HCT116 (cell line): ENCODE data around the gene BBLN. TPM values are rescaled to one million over a fixed set of nuclear protein-coding genes. Genes with fewer than 3 reads are reported as not detected.

Experiments used
- ATAC-seq: fragments of 200-7000 bp; cut with Tn5 transposase; 2 replicates; pipeline ENCODE4 v1.9.1; 2020; ENCODE audit warnings: mild to moderate bottlenecking, moderate library complexity
- BruUV-seq: library from RNA; stranded (reverse); fragments of 400-500 nt; replicated peaks from 2 replicates; lab custom pipeline; 2021; lab: Mats Ljungman, UMichigan
- CTCF ChIA-PET: fragments of 300-600 bp; sonication (Branson Sonifier 250); formaldehyde crosslinking; loops from one replicate; lab custom pipeline; 2021; ENCODE audit warnings: antibody characterized with exemption; lab: Charles Lee
- POLR2A ChIA-PET: fragments of 300-600, 350-600 bp; sonication (Branson Sonifier 250); formaldehyde crosslinking; loops from one replicate; lab custom pipeline; 2021; ENCODE audit warnings: antibody characterized with exemption; lab: Charles Lee
- RAD21 ChIA-PET, 2 experiments: fragments of 300-600 bp; sonication (Branson Sonifier 250); formaldehyde crosslinking; loops; one replicate each; lab custom pipeline; 2023; ENCODE audit warnings: low total read pairs in 2 of 2; ENCODE audit not compliant: uncharacterized antibody in 2 of 2, unreplicated experiment in 2 of 2, low non-redundant PET in 1 of 2; lab: Charles Lee
- DNase-seq: peaks from one replicate; pipeline ENCODE4 v3.0.0-alpha.2; 2010; ENCODE audit warnings: low read depth, low spot score
- H2AFZ ChIP-seq: fragments of 200-600 bp; shearing (Covaris generic), sonication (generic); 2 replicates; pipeline ENCODE4 v1.6.1; 2017; ENCODE audit warnings: low read depth, mixed run types, mixed read lengths, antibody characterized with exemption, low read length; ENCODE audit not compliant: poor library complexity, severe bottlenecking
- H3K27ac ChIP-seq: 2 replicates; pipeline ENCODE4 v1.5.1; 2012; ENCODE audit warnings: low read depth, low read length
- H3K27me3 ChIP-seq: fragments of 200-600 bp; sonication (generic); 2 replicates; pipeline ENCODE4 v1.6.1; 2016; ENCODE audit warnings: mixed run types, low read length, mixed read lengths; ENCODE audit not compliant: insufficient read depth
- H3K36me3 ChIP-seq, 2 experiments: fragments of 200-500 bp in 1 of 2; fragments of 200-600 bp in 1 of 2; sonication (Bioruptor generic) in 1 of 2; sonication (generic) in 1 of 2; 2 replicates each; pipeline versions ENCODE4 v1.5.1 to v1.6.1; 2014 to 2016; ENCODE audit warnings: low read length in 2 of 2, inconsistent platforms in 1 of 2, mixed read lengths in 1 of 2, mixed run types in 1 of 2; ENCODE audit not compliant: insufficient read depth in 2 of 2, control insufficient read depth in 1 of 2
- H3K4me1 ChIP-seq, 2 experiments: fragments of 200-600 bp in 1 of 2; sonication (generic) in 1 of 2; 2 replicates each; pipeline versions ENCODE4 v1.5.1 to v1.6.1; 2012 to 2017; ENCODE audit warnings: low read length in 2 of 2, inconsistent platforms in 1 of 2, mild to moderate bottlenecking in 1 of 2, mixed read lengths in 1 of 2, mixed run types in 1 of 2, moderate library complexity in 1 of 2; ENCODE audit not compliant: insufficient read depth in 2 of 2, control insufficient read depth in 1 of 2
- H3K4me2 ChIP-seq: fragments of 200-600 bp; sonication (generic); 2 replicates; pipeline ENCODE4 v1.6.1; 2017; ENCODE audit warnings: mixed run types, low read length, mixed read lengths
- H3K4me3 ChIP-seq, 2 experiments: fragments of 200-600 bp in 1 of 2; sonication (generic) in 1 of 2; replicated peaks in 1 of 2; 2 replicates each; pipeline ENCODE4 v1.5.1; 2011 to 2016; ENCODE audit warnings: low read length in 2 of 2, control low read depth in 1 of 2, low read depth in 1 of 2, mild to moderate bottlenecking in 1 of 2, mixed read lengths in 1 of 2, mixed run types in 1 of 2
- H3K79me2 ChIP-seq: fragments of 200-600 bp; sonication (generic); 2 replicates; pipeline ENCODE4 v1.6.1; 2017; ENCODE audit warnings: mild to moderate bottlenecking, mixed run types, low read length, moderate library complexity, mixed read lengths; ENCODE audit not compliant: insufficient read depth
- H3K9ac ChIP-seq: fragments of 200-600 bp; sonication (generic); 2 replicates; pipeline ENCODE4 v1.6.1; 2016; ENCODE audit warnings: low read length, mixed read lengths
- H3K9me2 ChIP-seq: fragments of 200-600 bp; sonication (generic), shearing (Covaris generic); 2 replicates; pipeline ENCODE4 v1.6.1; 2017; ENCODE audit warnings: mixed run types, mild to moderate bottlenecking, moderate library complexity; ENCODE audit not compliant: insufficient read depth
- H3K9me3 ChIP-seq, 2 experiments: fragments of 200-500 bp in 1 of 2; fragments of 200-600 bp in 1 of 2; sonication (Bioruptor generic) in 1 of 2; sonication (generic) in 1 of 2; 2 replicates each; pipeline ENCODE4 v1.6.1; 2014 to 2017; ENCODE audit warnings: low read length in 2 of 2, mixed read lengths in 2 of 2, inconsistent platforms in 1 of 2, low read depth in 1 of 2, mild to moderate bottlenecking in 1 of 2, mixed run types in 1 of 2, moderate library complexity in 1 of 2; ENCODE audit not compliant: control insufficient read depth in 1 of 2, insufficient read depth in 1 of 2
- H4K20me1 ChIP-seq: fragments of 200-600 bp; sonication (generic), shearing (Covaris generic); 2 replicates; pipeline ENCODE4 v1.6.1; 2017; ENCODE audit warnings: mixed run types, mild to moderate bottlenecking, moderate library complexity; ENCODE audit not compliant: insufficient read depth
- ATF3 ChIP-seq: IDR thresholded peaks from 2 replicates; pipeline ENCODE4 v1.6.1; 2012
- CBX3 ChIP-seq: IDR thresholded peaks from 2 replicates; pipeline ENCODE4 v1.6.1; 2012; ENCODE audit warnings: low read depth
- CEBPB ChIP-seq: IDR thresholded peaks from 2 replicates; pipeline ENCODE4 v1.6.1; 2012; ENCODE audit warnings: low read depth
- CTCF ChIP-seq, 3 experiments: fragments of 200-600 bp in 1 of 3; sonication (generic) in 1 of 3; IDR thresholded peaks in 2 of 3; conservative IDR thresholded peaks in 1 of 3; 2 replicates each; pipeline ENCODE4 v1.5.1; 2012 to 2017; ENCODE audit warnings: low read depth in 2 of 3, low read length in 2 of 3, antibody characterized with exemption in 1 of 3, borderline replicate concordance in 1 of 3, control low read depth in 1 of 3, mild to moderate bottlenecking in 1 of 3, mixed read lengths in 1 of 3, mixed run types in 1 of 3, moderate library complexity in 1 of 3; ENCODE audit not compliant: insufficient read depth in 1 of 3
- EZH2phosphoT487 ChIP-seq: fragments of 200-600 bp; IDR thresholded peaks from 2 replicates; pipeline ENCODE4 v1.6.1; 2018; ENCODE audit warnings: antibody characterized with exemption, borderline replicate concordance
- POLR2A ChIP-seq: IDR thresholded peaks from 2 replicates; pipeline ENCODE4 v1.7.0; 2011; ENCODE audit warnings: borderline replicate concordance; ENCODE audit not compliant: insufficient read depth, insufficient read length; ENCODE audit errors: extremely low read depth
- SIN3A ChIP-seq: IDR thresholded peaks from 2 replicates; pipeline ENCODE4 v1.6.1; 2012; ENCODE audit warnings: low read depth
- SRF ChIP-seq: IDR thresholded peaks from 2 replicates; pipeline ENCODE4 v1.6.1; 2012; ENCODE audit warnings: low read depth
- ZFX ChIP-seq: fragments of 450-650 bp; IDR thresholded peaks from 2 replicates; pipeline ENCODE4 v1.6.1; 2017
- intact Hi-C: fragments of 100-400 bp; cut with micrococcal nuclease; formaldehyde crosslinking; loops from 2 replicates; pipeline ENCODE4 v1.10.0; 2022
- total RNA-seq: library from RNA; stranded (reverse); gene quantifications from one replicate; pipeline ENCODE4 v1.2.1, GENCODE V29; 2021; ENCODE audit not compliant: unreplicated experiment

The BBLN gene
- total RNA-seq, 1 experiment from 2014 or later: 119 TPM

DNA sequence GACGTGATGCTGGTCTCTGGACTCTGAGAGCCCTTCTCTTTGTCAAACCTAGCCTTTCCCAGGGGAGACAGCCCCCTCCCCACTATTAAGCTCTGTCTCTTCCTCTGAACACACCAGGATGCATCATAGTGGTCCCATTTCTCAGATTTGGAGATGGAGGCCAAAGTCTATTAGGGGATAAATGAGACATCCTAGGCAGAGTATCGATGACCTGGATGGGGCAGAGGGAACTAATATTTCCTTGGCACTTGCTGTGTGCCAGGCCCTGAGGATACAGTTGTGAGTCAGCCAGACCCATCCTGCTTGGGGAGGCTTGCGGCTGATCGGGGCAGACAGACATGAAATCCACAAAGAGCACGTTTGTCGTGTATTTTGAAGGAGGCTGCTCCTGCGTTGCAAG lies 48.3 kb downstream of the BBLN start (continued):
- TF ChIP-seq CTCF (IDR thresholded peaks at IDR 0.05 in 2 of 3, conservative IDR thresholded peaks at IDR 0.05 in 1 of 3; ENCODE audit: borderline replicate concordance in 1 of 3, insufficient read depth in 1 of 3, low read depth in 2 of 3, low read length in 2 of 3) (no peak), EZH2phosphoT487 (no peak), SIN3A (no peak)

- no peak for TF ChIP-seq ATF3
- no peak for TF ChIP-seq CBX3
- TF ChIP-seq ZFX: no peak
- no peak for TF ChIP-seq POLR2A
- no peak for TF ChIP-seq SRF
- no peak for TF ChIP-seq CEBPB
- POLR2A ChIA-PET: no interaction called here
- Histone ChIP-seq H4K20me1 (no peaks in the 10 kb centered on the region), H3K4me3 (no peak overlapping the region), H3K4me1 (peaks cover under 1 to 24% of the 10 kb centered on the region in 2 experiments; a peak in 3 of 4 replicates), H3K9me2 (no peaks in the 10 kb centered on the region), H3K79me2 (no peaks in the 10 kb centered on the region), H2AFZ (no peak overlapping the region), H3K9me3 (no peaks in the 10 kb centered on the region), H3K36me3 (no peaks in the 10 kb centered on the region), H3K27ac (no peak overlapping the region), H3K27me3 (no peaks in the 10 kb centered on the region), H3K9ac (no peak overlapping the region), H3K4me2 (no peak overlapping the region)
- no peak for DNase-seq
- BruUV-seq: no TSS peak
- RAD21 ChIA-PET: no interaction called here
- ATAC-seq: no peak
- CTCF ChIA-PET: no interaction called here
- intact Hi-C loops: no loop called here
These were observed 49.0 kb downstream of the BBLN start for GRCh38 chr9:128208946-128209669.
